Stimulated activated CD4-positive, alpha-beta T cell treated with anti-CD3 and anti-CD28 coated beads, Interleukin-15, amount 100 ng/mL, for 24 hours (primary cell): ENCODE data around the gene NRXN2.
"Not testable (repeated sequence)": the region's sequence is repeated elsewhere in the genome, so short reads cannot be mapped to it uniquely, and the experiment has no call there.

ENCODE experiments used
- DNase-seq: peaks from one replicate; pipeline ENCODE4 v3.0.0-alpha.2; 2020

Gene NRXN2

DNA sequence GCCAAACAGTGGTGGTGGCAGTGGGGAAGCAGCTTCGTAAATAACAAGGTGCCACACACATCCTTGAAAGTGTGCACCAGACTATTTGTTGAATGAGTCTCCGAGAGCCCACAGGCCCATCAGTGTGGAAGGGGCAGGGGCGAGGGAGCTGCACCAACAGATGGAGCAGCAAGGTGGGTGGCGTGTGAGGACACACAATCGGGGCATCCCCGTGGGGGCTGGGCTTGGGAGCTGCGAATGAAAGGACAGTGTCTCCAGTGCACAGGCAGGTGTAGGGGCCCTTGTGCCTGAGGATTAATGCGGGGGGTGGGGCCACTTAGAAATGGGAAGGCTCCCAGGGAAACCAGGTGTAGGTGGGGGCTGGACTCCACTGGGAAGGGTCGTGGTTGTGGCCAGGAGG lies 2.8 kb downstream of the NRXN2 start:
- DNase-seq: no peak

- no peak for DNase-seq
Measured at GRCh38 chr11:64719406-64719805, 3.6 kb downstream of the NRXN2 start.

DNA sequence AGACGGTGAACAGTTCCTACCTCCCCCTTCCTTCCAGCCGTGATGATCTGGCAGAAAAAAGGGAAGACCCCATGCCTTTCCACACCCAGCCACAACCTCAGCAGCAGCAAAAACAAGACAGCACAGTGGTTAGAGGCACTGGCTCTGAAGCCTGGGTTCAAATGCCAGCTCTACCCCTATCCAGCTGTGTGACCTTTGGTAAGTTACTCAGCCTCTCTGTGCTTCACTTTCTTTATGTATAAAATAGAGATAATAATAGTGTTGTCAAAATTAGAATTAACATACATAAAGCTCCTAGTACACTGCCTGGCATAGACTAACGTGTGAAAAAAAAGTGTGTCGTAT lies 4.2 kb downstream of the NRXN2 start:
- no peak for DNase-seq

DNA sequence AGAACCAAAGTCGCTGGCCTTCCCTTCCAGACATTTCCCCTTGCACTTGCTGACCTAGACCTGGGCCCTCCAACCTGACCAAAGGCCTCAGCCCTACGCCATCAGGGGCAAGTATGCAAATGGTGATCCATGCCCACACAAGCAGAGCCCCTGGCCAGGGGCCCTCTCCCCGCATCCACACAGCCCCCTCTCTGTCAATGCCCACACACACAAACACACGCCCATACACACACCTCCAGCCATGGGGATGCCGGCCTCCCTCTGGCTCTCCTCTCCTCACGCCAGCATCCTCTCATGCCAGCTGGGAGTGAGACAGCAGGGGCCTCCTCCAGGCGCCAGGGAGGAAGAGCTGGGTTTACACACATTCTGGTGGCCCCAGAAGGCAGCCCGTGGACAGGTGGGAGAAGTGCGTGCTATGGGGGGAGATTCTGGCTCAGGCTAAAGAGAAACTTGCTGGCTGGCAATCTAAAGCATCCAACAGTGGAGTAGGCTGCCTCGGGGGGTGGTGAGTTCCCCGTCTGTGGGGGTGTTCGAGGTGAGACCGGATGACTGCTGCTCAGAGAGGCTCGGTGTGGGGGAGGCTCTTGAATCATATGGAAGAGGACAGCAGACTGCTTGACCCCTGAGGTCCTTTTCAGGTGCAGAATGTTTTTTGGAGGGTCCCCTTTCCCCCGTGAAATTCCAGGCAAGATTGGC lies 4.8 kb downstream of the NRXN2 start:
- DNase-seq: no peak

DNA sequence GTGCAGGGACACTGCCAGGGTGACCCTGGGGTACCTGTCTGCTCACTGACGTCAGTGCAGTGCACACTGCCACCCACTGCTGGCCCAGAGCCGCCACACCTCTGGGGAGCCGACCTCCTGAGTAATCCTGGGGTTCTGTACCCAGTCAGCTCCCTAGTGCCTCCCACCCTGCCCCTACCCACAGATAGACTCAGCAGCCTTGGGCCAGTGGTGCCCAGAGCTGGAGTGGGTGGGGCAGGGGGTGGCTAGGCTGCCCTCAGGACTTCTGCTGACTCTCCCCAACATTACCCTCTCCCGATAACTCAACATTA lies 5.8 kb downstream of the NRXN2 start:
- DNase-seq: no peak

- no peak for DNase-seq
Measured at GRCh38 chr11:64716473-64717267, 6.3 kb downstream of the NRXN2 start.

GRCh38 chr11:64715756-64716472 lies 7.1 kb downstream of the NRXN2 start:
- DNase-seq: no peak

DNA sequence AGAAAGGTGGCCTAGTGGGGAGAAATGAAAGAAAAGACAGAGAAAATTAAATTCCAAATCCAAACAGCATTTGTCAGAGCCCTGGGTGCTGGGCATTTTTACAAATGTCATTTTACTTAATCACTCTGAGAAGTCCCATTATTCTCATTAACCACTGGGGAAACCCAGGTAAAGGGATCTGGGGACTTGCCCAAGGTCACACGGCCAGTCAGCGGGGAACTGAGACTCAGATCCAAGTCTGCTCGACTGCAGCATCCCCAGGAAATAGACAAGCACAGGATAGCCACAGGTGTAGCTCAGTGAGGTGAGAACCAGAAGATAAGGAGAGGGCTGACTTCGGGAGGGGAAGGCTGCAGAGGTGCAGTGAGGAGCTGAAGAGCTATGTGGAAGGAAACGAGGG lies 7.9 kb downstream of the NRXN2 start:
- DNase-seq: no peak

- no peak for DNase-seq
Measured at GRCh38 chr11:64714666-64715065, 8.3 kb downstream of the NRXN2 start.

- DNase-seq: no peak
Measured at GRCh38 chr11:64713781-64714363, 9.1 kb downstream of the NRXN2 start.

DNA sequence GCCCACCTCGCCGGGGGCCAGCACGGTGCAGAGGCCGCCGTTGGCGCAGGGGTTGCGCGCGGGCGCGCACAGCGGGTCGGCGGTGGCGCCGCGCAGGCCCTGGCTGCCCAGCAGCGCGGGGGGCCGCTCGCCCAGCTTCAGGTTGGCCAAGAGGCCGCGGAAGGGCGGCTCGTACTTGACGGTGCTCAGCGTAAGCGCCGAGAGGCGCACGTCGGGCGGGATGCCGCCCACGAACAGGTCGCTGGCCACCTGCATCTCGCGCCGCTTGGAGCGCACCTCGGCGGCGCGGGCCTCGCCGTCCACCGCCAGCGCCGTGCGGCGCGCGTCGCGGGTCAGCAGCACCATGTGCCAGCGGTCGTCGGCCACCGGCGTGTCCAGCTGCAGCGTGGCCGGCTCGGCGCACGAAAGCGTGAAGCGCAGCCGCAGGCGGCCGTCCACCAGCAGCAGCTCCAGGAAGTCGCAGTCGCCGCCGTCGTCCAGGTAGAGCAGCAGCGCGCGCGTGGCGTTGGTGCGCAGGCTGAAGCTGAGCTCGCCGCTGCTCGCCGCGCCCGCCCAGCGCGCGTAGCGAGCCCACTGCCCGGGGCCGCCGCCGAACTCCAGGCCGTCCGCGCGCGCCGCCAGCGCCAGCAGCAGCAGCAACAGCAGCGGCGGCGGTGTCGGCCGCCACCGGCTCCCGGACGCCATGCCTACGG lies 9.8 kb downstream of the NRXN2 start:
- peak; percentile 26 for DNase-seq

DNA sequence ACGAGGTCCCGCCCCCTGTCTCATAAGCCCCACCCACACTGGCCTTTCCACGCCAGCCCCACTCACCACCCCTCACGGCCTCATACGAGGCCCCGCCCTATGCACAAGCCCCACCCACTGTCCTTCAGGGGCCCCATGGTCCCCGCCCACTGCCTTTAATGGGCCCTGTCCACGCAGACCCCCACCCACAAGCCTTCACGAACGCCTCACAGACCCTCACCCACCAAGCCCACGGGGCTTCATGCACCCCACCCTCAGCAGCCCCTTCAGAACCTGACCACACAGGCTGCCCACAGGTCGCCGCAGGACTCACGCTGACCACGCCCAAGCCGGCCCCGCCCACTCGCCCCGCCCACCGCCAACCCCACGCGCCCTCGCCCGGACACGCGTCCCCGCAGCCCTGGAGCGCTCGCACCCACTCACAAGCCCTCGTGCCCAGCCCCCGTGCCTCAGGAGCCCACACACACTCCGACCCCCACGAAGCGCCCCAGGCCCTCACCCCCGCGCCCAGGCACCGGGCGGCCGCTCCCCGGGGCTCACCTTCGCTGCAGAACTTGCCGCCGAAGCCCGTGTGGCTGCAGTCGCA lies 10.5 kb downstream of the NRXN2 start:
- peak; percentile 26 for DNase-seq

GRCh38 chr11:64711956-64712362 lies 11.0 kb downstream of the NRXN2 start:
- no peak for DNase-seq

DNA sequence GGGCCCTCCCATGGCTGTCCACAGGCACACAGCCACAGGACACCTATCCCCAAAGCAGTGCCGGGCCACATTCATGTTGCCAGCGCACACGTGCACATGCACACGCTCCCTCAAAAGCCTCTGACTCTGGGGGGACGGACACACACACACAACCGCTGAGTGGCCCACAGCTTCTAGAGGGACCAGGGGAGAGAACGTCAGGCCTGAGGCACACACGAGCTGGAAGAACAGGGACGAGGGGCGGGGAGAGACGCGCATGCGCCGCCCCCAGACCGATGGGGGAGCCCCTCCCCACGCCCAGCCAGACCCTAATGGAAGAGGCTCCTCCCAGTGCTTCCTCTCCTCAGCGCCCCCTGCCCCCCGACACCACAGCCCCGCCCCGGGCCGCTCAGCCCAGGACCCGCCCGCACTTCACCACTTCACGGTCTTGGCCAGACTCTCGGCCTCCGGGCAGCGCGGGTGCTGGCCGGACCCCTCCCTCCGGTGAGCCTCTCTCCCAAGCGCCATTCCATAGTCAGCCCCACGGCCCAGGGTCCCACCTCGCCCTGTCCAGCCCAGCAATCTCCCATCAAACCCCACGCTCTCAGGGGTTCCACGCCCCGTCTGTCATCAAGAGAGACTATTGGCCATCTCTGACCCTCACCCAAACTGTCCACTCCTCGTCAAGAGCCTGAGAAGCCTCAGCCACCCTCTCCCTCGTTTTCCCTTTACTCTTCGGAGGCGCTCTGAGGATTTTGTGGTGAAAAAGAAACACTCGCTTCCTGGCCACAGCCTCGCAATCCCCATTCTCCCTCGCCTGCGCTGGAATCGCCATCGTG lies 11.7 kb downstream of the NRXN2 start:
- no peak for DNase-seq

DNA sequence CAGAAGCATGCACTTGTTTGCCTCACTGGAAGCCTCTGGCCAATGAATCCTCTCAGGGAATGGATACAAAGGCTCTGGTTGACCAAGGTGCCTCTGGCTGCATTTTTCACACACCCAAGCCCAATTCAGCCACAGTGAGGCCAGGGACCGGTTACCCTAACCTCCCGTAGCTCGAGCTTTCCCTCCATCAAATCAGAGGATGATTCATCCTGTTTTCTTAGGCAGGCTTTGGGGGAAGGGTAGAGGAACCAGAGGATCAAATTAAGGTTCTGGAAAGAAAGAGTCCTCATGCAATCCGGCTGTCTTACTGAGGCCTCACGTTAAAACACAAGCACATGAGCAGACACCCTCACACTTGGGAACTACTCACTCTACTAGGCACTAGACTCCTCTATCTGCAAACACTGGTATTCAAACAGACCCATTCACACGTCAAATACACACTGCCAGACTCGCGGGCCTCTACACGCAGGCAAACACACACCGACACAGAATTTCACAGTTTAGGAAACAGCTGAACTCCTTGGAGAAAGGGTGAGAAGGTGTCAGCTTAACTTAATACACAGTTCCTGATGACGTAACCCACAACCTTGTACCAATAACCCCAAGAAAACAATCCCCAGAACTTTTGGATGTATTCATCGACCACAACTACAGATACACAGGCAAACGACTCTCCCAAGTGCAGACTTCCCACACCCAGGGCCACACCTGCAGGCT lies 12.4 kb downstream of the NRXN2 start:
- DNase-seq: no peak

- no peak for DNase-seq
Measured at GRCh38 chr11:64705501-64705900, 17.5 kb downstream of the NRXN2 start.

GRCh38 chr11:64703048-64703447 lies 19.9 kb downstream of the NRXN2 start:
- no peak for DNase-seq

GRCh38 chr11:64701956-64702355 lies 21.0 kb downstream of the NRXN2 start:
- DNase-seq: not testable (repeated sequence)

DNA sequence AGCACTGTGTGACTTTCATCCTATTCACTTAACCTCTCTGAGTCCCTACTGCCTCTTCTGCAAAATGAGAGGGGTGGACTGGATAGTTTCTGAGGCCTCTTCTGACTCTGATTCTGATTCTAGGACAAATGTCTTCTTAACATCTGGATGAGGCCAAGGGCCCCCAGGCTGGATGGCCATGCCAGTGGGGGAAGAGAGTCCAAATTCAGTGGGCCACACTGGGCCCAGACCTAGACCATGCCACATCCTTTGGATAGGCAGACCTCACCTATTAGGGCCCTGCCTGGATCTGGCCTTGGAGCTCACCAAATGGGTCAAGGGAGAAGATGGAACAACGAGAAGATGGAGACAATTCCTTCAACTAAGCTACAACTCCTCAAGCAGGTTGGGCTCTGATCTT lies 24.6 kb downstream of the NRXN2 start:
- DNase-seq: no peak

DNA sequence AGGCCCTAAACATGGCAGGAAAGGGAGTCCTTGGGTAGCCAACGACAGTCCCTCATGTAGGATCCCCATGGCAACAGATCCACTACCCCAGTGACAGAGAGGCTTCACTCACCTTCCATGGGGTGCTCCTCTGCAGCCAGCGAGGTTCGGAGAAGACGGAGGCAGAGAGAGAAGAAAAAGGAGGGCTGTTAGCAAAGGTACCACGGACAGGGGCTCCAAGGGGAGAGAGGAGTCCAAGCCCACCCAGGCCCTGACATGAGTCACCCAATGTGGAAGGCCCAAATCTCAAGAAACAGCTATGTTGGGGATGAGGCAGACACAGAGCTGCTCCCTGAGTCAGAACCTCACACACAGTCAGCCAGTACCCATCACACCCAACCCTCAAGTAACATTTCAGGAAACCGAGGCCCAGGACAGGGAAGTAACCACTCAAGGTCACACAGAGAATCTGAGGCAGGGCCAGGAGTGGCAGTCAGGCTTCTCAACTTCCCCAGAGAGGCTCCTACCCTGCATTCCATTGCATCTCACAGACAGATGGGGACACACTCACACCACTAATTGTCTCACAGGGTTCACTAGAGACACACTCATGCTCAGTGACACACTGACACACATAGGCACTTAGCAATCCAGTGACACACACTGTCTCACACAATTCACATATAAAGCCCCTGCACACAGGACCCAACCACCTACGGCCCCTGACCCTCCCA lies 25.2 kb downstream of the NRXN2 start:
- DNase-seq: no peak

GRCh38 chr11:64696045-64696444 lies 27.0 kb downstream of the NRXN2 start:
- no peak for DNase-seq
